Adrenal gland (tissue), 12 donors: Measurements from ENCODE around the gene LHFPL6. TPM values are rescaled to one million over a fixed set of nuclear protein-coding genes. Genes with fewer than 3 reads are reported as not detected.
"Not testable (repeated sequence)": the region's sequence is repeated elsewhere in the genome, so short reads cannot be mapped to it uniquely, and the experiment has no call there.

Experiments
- DNase-seq, 7 donors: peaks; one replicate each; pipeline ENCODE4 v3.0.0-alpha.2; 2019 to 2020
- H3K27ac ChIP-seq, 5 donors: fragments of 200-600 bp; sonication (generic) in 4 of 5; 1 replicate in 3 of 5; 2 replicates in 2 of 5; pipeline versions ENCODE4 v1.5.1 to v1.8.0; 2016 to 2020; ENCODE audit warnings: mild to moderate bottlenecking in 1 of 5
- H3K27me3 ChIP-seq: fragments of 200-600 bp; 2 replicates; pipeline ENCODE4 v1.8.0; 2021
- H3K36me3 ChIP-seq, 2 donors: fragments of 200-600 bp; replicated peaks in 1 of 2; 1 replicate in 1 of 2; 2 replicates in 1 of 2; pipeline versions ENCODE4 v1.5.1 to v1.8.0; 2018 to 2022
- H3K4me1 ChIP-seq, 2 donors: fragments of 200-600 bp; replicated peaks in 1 of 2; 1 replicate in 1 of 2; 2 replicates in 1 of 2; pipeline versions ENCODE4 v1.5.1 to v1.8.0; 2018 to 2021
- H3K4me3 ChIP-seq, 4 donors: fragments of 200-600 bp; sonication (generic) in 3 of 4; one replicate each; pipeline ENCODE4 v1.5.1; 2016 to 2018
- H3K9me3 ChIP-seq, 3 donors: fragments of 200-600 bp; sonication (generic) in 1 of 3; replicated peaks in 1 of 3; 1 replicate in 2 of 3; 2 replicates in 1 of 3; pipeline versions ENCODE4 v1.5.1 to v1.8.0; 2016 to 2021
- POLR2A ChIP-seq, 2 donors: fragments of 450-650 bp; IDR thresholded peaks; one replicate each; pipeline ENCODE4 v1.6.1; 2017; ENCODE audit warnings: antibody characterized with exemption in 2 of 2, mild to moderate bottlenecking in 2 of 2, moderate library complexity in 1 of 2
- WGBS, 4 donors: extraction: QIAGEN DNeasy Blood & Tissue Kit in 2 of 4; methylation state at CpG; one replicate each; pipeline versions ENCODE4 v1.1.5 to v1.1.7; 2013 to 2017; 5-methylcytosine and 5-hydroxymethylcytosine counted together
- intact Hi-C, 2 donors: fragments of 100-400 bp; cut with DNase I; formaldehyde crosslinking; loops; one replicate each; pipeline versions ENCODE4 v1.14.1 to v1.15.0; 2022 to 2023
- polyA plus RNA-seq, 3 donors: library from polyadenylated mRNA; stranded (reverse); fragments of 200-250 nt in 2 of 3; fragments of 350-450 nt in 1 of 3; fragmentation: Illumina TruSeq in 1 of 3; extraction: RNeasy Lipid Tissue Mini Kit (QIAGEN cat#74804) in 1 of 3; gene quantifications; one replicate each; pipeline ENCODE4 v1.2.3, GENCODE V29; 2013 to 2014
- total RNA-seq, 9 donors: library from RNA; depleted of rRNA in 4 of 9; stranded (reverse); fragments of >200 nt in 4 of 9; fragments of 120-200 nt in 1 of 9; fragmentation: NEBNext Ultra II Directional in 1 of 9; extraction: Animal tissue kit (Norgen Biotek cat#: 25700) in 1 of 9; gene quantifications; one replicate each; pipeline versions ENCODE4 v1.1.0 to v1.2.4, GENCODE V29; 2013 to 2023
- TF ChIP-seq, protein P1 (sequence below), 6 experiments: fragments of 450-650 bp in 4 of 6; fragments of 200-600 bp in 2 of 6; sonication (generic) in 1 of 6; IDR thresholded peaks; 1 replicate in 5 of 6; 2 replicates in 1 of 6; pipeline versions ENCODE4 v1.5.1 to v1.8.0; 2016 to 2021; ENCODE audit warnings: antibody characterized with exemption in 6 of 6, mild to moderate bottlenecking in 2 of 6, moderate library complexity in 1 of 6
- donor health status: healthy with polysubstance abuse.
- donor health status: Bipolar disorder and iron deficiency.
- donor health status: DM: yes; HTN: yes; CAD: no.
- donor health status: DM: no; HTN: no; CAD: no.
- donor health status: DM: no; HTN: no; CAD: no.
- donor health status: DM: yes; HTN: yes; CAD: no.

The LHFPL6 gene
- total and polyA plus RNA-seq, 12 donors = 28.9 to 113 (median 46.6) TPM

DNA sequence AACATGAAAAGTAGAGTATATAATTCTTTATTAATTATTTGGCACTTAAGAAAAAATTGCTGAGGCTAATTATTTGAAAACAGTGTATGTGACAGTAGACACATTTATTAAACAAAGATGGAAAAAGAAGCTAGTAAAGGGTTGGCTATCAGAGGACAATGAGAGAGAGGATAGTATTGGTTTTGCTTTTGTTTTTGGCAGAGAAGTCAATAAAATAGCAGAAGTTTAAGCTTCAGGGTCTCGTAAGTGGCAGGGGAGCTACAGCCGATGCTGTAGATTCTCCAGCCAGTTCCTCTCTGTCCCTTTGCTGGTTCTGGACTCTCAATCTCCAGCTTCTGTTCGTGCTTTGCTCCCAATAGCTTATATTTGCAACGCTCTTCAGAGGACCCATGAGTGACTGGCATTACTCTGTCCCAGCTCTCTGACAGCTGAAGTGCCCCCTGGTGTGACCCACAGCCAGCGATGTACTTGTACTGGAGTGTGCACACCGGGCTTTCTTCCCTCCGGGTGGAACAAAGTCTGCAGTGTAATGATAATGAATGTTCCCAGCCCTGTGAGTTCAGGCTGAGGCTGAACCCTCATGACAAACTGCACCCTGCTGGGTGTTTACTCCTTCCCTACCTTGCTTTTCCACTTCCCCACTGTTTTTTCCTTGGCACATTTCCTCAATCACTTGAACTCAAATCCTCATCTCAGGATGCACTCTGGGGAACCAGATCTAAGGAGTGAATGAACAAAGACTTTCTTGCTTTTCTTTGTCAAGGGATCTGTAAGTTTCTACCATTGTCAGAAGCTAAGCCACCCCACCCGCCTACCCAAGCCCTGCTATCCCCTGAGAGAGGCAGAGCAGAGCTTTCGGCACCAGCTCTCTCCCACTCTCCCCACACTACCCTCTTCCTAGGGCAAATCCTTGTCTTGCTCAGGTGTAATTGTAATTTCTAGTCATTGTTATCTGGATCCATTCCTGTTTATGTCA is 254.8 kb downstream of the LHFPL6 start:
- no peak for TF ChIP-seq POLR2A (IDR thresholded peaks at IDR 0.05)
- TF ChIP-seq, protein P1, sequence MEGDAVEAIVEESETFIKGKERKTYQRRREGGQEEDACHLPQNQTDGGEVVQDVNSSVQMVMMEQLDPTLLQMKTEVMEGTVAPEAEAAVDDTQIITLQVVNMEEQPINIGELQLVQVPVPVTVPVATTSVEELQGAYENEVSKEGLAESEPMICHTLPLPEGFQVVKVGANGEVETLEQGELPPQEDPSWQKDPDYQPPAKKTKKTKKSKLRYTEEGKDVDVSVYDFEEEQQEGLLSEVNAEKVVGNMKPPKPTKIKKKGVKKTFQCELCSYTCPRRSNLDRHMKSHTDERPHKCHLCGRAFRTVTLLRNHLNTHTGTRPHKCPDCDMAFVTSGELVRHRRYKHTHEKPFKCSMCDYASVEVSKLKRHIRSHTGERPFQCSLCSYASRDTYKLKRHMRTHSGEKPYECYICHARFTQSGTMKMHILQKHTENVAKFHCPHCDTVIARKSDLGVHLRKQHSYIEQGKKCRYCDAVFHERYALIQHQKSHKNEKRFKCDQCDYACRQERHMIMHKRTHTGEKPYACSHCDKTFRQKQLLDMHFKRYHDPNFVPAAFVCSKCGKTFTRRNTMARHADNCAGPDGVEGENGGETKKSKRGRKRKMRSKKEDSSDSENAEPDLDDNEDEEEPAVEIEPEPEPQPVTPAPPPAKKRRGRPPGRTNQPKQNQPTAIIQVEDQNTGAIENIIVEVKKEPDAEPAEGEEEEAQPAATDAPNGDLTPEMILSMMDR (IDR thresholded peaks at IDR 0.05) = no peak
- intact Hi-C loops = no loop called here
- 76 to 84% (median 81%) methylated on average over 6 to 9 of the region's 9 CpGs for WGBS, 4 donors

DNA sequence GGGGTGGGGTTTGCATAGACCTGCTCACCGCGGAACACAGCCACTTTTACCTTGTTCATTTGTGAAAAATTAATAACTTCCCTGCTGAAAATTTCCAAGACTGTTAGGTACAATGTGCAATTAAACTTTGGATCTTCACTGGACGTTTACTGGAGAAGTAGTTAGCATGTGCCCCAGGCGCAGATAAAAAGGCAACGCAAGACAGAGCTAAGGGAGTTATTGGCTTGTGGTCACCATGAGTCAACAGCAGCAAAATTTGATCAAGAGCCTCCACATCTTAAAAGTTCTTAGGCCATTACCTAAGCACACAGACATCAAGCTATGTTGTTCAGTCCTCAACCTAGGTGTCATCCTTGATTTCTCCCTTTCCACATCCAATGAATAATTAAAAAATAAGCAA is 257.0 kb downstream of the LHFPL6 start:
- Histone ChIP-seq H3K4me1 (no peaks in the 10 kb centered on the region), H3K9me3 (no peaks in the 10 kb centered on the region), H3K27ac (no peak overlapping the region), H3K27me3 (no peaks in the 10 kb centered on the region), H3K4me3 (no peak overlapping the region), H3K36me3 (no peaks in the 10 kb centered on the region)
- intact Hi-C loops = no loop called here
- no peak for TF ChIP-seq POLR2A (IDR thresholded peaks at IDR 0.05)
- TF ChIP-seq, protein P1 (IDR thresholded peaks at IDR 0.05) = no peak
- 92 to 97% (median 95%) methylated on average over 5 of the region's 5 CpGs for WGBS, 4 donors
- DNase-seq = no peak

More for the DNA sequence above, 254.8 kb downstream of the LHFPL6 start:
- Histone ChIP-seq H3K36me3 (no peaks in the 10 kb centered on the region), H3K27ac (no peak overlapping the region), H3K4me1 (no peaks in the 10 kb centered on the region), H3K27me3 (no peaks in the 10 kb centered on the region), H3K9me3 (no peaks in the 10 kb centered on the region), H3K4me3 (no peak overlapping the region)
- no peak for DNase-seq

DNA sequence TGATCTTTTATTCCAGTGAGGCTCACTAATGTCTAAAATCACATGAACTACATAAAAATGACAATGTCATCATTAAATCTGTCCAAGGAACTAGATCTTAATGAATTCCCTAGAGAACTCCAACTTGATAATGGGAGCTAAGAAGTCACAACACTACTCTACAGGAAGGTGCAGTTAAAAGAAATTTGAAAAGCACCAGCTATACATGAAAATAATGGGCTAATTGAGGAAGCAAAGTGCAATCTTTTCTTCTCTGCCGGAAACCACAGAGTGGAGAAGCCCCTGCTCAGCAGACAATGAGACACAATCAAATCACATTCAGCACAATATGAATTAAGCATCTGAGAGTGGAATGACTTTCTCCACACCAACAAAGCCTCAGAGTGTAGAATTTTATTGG is 261.7 kb downstream of the LHFPL6 start:
- Histone ChIP-seq H3K27ac (no peak overlapping the region), H3K9me3 (no peaks in the 10 kb centered on the region), H3K27me3 (no peaks in the 10 kb centered on the region), H3K4me3 (no peak overlapping the region), H3K4me1 (no peaks in the 10 kb centered on the region), H3K36me3 (no peaks in the 10 kb centered on the region)
- TF ChIP-seq, protein P1 (IDR thresholded peaks at IDR 0.05) = no peak
- no peak for TF ChIP-seq POLR2A (IDR thresholded peaks at IDR 0.05)
- DNase-seq = no peak
- 0 to 86% (median 49%) methylated on average over 1 of the region's 1 CpG for WGBS, 4 donors
- intact Hi-C loops = no loop called here

DNA sequence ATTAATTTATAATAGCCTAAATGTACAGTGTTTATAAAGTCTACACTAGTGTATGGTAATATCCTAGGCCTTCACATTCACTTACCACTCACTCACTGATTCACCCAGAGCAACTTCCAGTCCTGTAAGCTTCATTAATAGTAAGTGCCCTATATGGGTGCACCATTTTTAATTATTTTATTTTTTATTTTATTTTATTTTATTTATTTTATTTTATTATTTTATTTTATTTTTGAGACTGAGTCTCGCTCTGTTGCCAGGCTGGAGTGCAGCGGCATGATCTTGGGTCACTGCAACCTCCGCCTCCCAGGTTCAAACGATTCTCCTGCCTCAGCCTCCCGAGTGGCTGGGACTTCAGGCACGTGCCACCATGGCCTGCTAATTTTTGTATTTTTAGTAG is 264.9 kb downstream of the LHFPL6 start:
- H3K4me3 ChIP-seq, H3K4me1 ChIP-seq, H3K36me3 ChIP-seq, H3K27me3 ChIP-seq, DNase-seq, intact Hi-C loops, H3K9me3 ChIP-seq, H3K27ac ChIP-seq: not testable (repeated sequence)
- WGBS, 4 donors = 95 to 99% (median 97%) methylated on average over 6 of the region's 6 CpGs

DNA sequence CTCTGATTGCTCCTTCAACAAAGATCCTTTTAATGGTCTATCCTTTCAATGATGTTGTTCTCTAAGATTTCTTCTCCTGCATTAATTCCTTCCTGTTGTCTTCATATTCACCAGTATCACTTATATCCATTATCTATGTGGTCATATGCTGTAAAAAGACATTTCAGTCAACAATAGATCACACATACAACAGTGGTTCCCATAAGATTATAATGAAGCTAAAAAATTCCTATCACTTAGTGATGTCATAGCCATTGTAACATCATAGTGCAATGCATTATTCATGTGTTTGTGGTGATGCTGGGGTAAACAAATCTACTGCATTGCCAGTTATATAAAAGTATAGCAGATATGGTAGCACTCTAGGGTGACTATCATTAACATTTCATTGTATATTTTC is 266.1 kb downstream of the LHFPL6 start:
- no peak for DNase-seq
- H3K9me3 ChIP-seq = no peaks in the 10 kb centered on the region
- H3K4me1 ChIP-seq = no peaks in the 10 kb centered on the region
- no peaks in the 10 kb centered on the region for H3K36me3 ChIP-seq
- H3K27ac ChIP-seq = no peak overlapping the region
- no peaks in the 10 kb centered on the region for H3K27me3 ChIP-seq
- H3K4me3 ChIP-seq = no peak overlapping the region
- TF ChIP-seq POLR2A (IDR thresholded peaks at IDR 0.05) = no peak
- TF ChIP-seq, protein P1 (IDR thresholded peaks at IDR 0.05) = no peak
- intact Hi-C loops = no loop called here
